ENCODE results near the gene MYBBP1A.

- no peak for TF ChIP-seq GATA3 (IDR thresholded peaks at IDR 0.05; ENCODE audit: low read depth, low read length)
- TF ChIP-seq GATA2 (IDR thresholded peaks at IDR 0.05; ENCODE audit: low read depth, low read length), result no peak
These were observed 16.9 kb upstream of the MYBBP1A start for GRCh38 chr17:4572131-4572530.

Measured in SH-SY5Y (cell line).